Duodenal mucosa (tissue), 2 donors: Measurements from ENCODE around the gene ITGA11.
"Not testable (repeated sequence)": the region's sequence is repeated elsewhere in the genome, so short reads cannot be mapped to it uniquely, and the experiment has no call there.

Experiments used
- H3K27ac ChIP-seq: one replicate; pipeline ENCODE4 v1.7.0; 2013; ENCODE audit warnings: low read depth, low read length
- H3K27me3 ChIP-seq, 2 donors: one replicate each; pipeline ENCODE4 v1.7.0; 2013; ENCODE audit warnings: low read length in 2 of 2, control low read depth in 1 of 2; ENCODE audit not compliant: insufficient read depth in 2 of 2, control insufficient read depth in 1 of 2
- H3K36me3 ChIP-seq, 2 donors: one replicate each; pipeline ENCODE4 v1.7.0; 2013; ENCODE audit warnings: low read length in 2 of 2, control low read depth in 1 of 2; ENCODE audit not compliant: insufficient read depth in 2 of 2, control insufficient read depth in 1 of 2
- H3K4me1 ChIP-seq, 2 donors: one replicate each; pipeline ENCODE4 v1.7.0; 2013; ENCODE audit warnings: low read length in 2 of 2, control low read depth in 1 of 2; ENCODE audit not compliant: insufficient read depth in 2 of 2, control insufficient read depth in 1 of 2
- H3K4me3 ChIP-seq, 2 donors: one replicate each; pipeline ENCODE4 v1.7.0; 2013; ENCODE audit warnings: low read length in 2 of 2, low read depth in 1 of 2
- H3K9ac ChIP-seq, 2 donors: one replicate each; pipeline ENCODE4 v1.7.0; 2013; ENCODE audit warnings: low read length in 2 of 2, low read depth in 1 of 2
- H3K9me3 ChIP-seq, 2 donors: one replicate each; pipeline ENCODE4 v1.7.0; 2013; ENCODE audit warnings: low read length in 2 of 2, control low read depth in 1 of 2; ENCODE audit not compliant: control insufficient read depth in 1 of 2

The ITGA11 gene

GRCh38 chr15:68405378-68406250, 26.3 kb downstream of the ITGA11 start:
- H3K36me3 ChIP-seq: no peaks in the 10 kb centered on the region

GRCh38 chr15:68404056-68404798, 27.7 kb downstream of the ITGA11 start:
- Histone ChIP-seq H3K27ac (no peak overlapping the region), H3K4me1 (no peaks in the 10 kb centered on the region), H3K4me3 (no peak overlapping the region), H3K27me3 (no peaks in the 10 kb centered on the region), H3K9me3 (no peaks in the 10 kb centered on the region), H3K9ac (no peak overlapping the region), H3K36me3 (no peaks in the 10 kb centered on the region)

More at GRCh38 chr15:68405378-68406250, 26.3 kb downstream of the ITGA11 start:
- H3K9ac ChIP-seq: no peak overlapping the region
- H3K4me3 ChIP-seq: no peak overlapping the region
- no peaks in the 10 kb centered on the region for H3K27me3 ChIP-seq
- H3K27ac ChIP-seq: no peak overlapping the region
- no peaks in the 10 kb centered on the region for H3K9me3 ChIP-seq
- H3K4me1 ChIP-seq: no peaks in the 10 kb centered on the region

GRCh38 chr15:68403161-68403941, 28.6 kb downstream of the ITGA11 start:
- Histone ChIP-seq H3K27me3 (no peaks in the 10 kb centered on the region), H3K36me3 (no peaks in the 10 kb centered on the region), H3K9me3 (no peaks in the 10 kb centered on the region), H3K4me1 (no peaks in the 10 kb centered on the region), H3K9ac (no peak overlapping the region), H3K27ac (no peak overlapping the region), H3K4me3 (no peak overlapping the region)

GRCh38 chr15:68402432-68403160, 29.4 kb downstream of the ITGA11 start:
- no peaks in the 10 kb centered on the region for H3K36me3 ChIP-seq
- no peak overlapping the region for H3K9ac ChIP-seq
- H3K27me3 ChIP-seq: no peaks in the 10 kb centered on the region
- H3K9me3 ChIP-seq: no peaks in the 10 kb centered on the region
- H3K4me1 ChIP-seq: no peaks in the 10 kb centered on the region
- H3K4me3 ChIP-seq: no peak overlapping the region
- H3K27ac ChIP-seq: no peak overlapping the region

- Histone ChIP-seq H3K4me3 (no peak overlapping the region), H3K9me3 (no peaks in the 10 kb centered on the region), H3K9ac (no peak overlapping the region), H3K27me3 (no peaks in the 10 kb centered on the region), H3K36me3 (no peaks in the 10 kb centered on the region), H3K4me1 (no peaks in the 10 kb centered on the region), H3K27ac (no peak overlapping the region)
Observed at GRCh38 chr15:68401496-68402431, 30.2 kb downstream of the ITGA11 start.

- no peaks in the 10 kb centered on the region for H3K4me1 ChIP-seq
- no peak overlapping the region for H3K27ac ChIP-seq
- no peak overlapping the region for H3K4me3 ChIP-seq
- H3K9ac ChIP-seq: no peak overlapping the region
- H3K9me3 ChIP-seq: no peaks in the 10 kb centered on the region
- no peaks in the 10 kb centered on the region for H3K36me3 ChIP-seq
- no peaks in the 10 kb centered on the region for H3K27me3 ChIP-seq
Observed at GRCh38 chr15:68400066-68400456, 31.9 kb downstream of the ITGA11 start.

- Histone ChIP-seq H3K4me3 (no peak overlapping the region), H3K9me3 (no peaks in the 10 kb centered on the region), H3K9ac (no peak overlapping the region), H3K27me3 (no peaks in the 10 kb centered on the region), H3K27ac (no peak overlapping the region), H3K36me3 (no peaks in the 10 kb centered on the region), H3K4me1 (no peaks in the 10 kb centered on the region)
Observed at GRCh38 chr15:68399096-68400065, 32.6 kb downstream of the ITGA11 start.

GRCh38 chr15:68397999-68398398, 34.0 kb downstream of the ITGA11 start:
- not testable (repeated sequence) for H3K36me3 ChIP-seq

More at GRCh38 chr15:68397999-68398398, 34.0 kb downstream of the ITGA11 start:
- H3K4me3 ChIP-seq, H3K27me3 ChIP-seq, H3K27ac ChIP-seq, H3K9ac ChIP-seq, H3K4me1 ChIP-seq, H3K9me3 ChIP-seq: not testable (repeated sequence)
